ENCODE results near the gene SAMD4A.

GRCh38 chr14:54805070-54805444 is 238.1 kb downstream of the SAMD4A start:
- no peak for TF ChIP-seq EZH2 (IDR thresholded peaks at IDR 0.05)
- no peak for TF ChIP-seq POLR2AphosphoS5 (IDR thresholded peaks at IDR 0.05; ENCODE audit: borderline replicate concordance, low read depth, low read length)
- no peak for TF ChIP-seq FOXP2 (optimal IDR thresholded peaks at IDR 0.05; ENCODE audit: control extremely low read depth, extremely low read length, insufficient read depth)
